Calu3 (cell line): ENCODE results near the gene PCGF5. TPM values are rescaled to one million over a fixed set of nuclear protein-coding genes. Genes with fewer than 3 reads are reported as not detected.

Source experiments
- Bru-seq: library from RNA; stranded (reverse); fragments of 400-500 nt; gene quantifications from one replicate; lab custom pipeline; 2021; lab: Mats Ljungman, UMichigan
- BruChase-seq, 2 experiments: library from RNA; stranded (reverse); fragments of 400-500 nt; gene quantifications; one replicate each; lab custom pipeline; 2021; lab: Mats Ljungman, UMichigan
- BruUV-seq: library from RNA; stranded (reverse); fragments of 400-500 nt; replicated peaks from 2 replicates; lab custom pipeline; 2021; lab: Mats Ljungman, UMichigan
- CTCF ChIA-PET: fragments of 300-600 bp; sonication (Branson Sonifier 250); formaldehyde crosslinking; loops from one replicate; lab custom pipeline; 2022; ENCODE audit warnings: antibody characterized with exemption; lab: Charles Lee
- DNase-seq: peaks from one replicate; pipeline ENCODE4 v3.0.0; 2022
- H3K27ac Mint-ChIP-seq: one replicate; pipeline ENCODE4 v1.8.0; 2022; ENCODE audit warnings: mixed read lengths; ENCODE audit not compliant: unreplicated experiment
- H3K27me3 Mint-ChIP-seq: one replicate; pipeline ENCODE4 v1.8.0; 2022; ENCODE audit warnings: mixed read lengths; ENCODE audit not compliant: unreplicated experiment
- H3K36me3 Mint-ChIP-seq: one replicate; pipeline ENCODE4 v1.8.0; 2022; ENCODE audit warnings: mild to moderate bottlenecking, moderate library complexity, mixed read lengths; ENCODE audit not compliant: insufficient read depth, unreplicated experiment
- H3K4me1 Mint-ChIP-seq: one replicate; pipeline ENCODE4 v1.8.0; 2022; ENCODE audit warnings: mild to moderate bottlenecking, low read depth, mixed read lengths; ENCODE audit not compliant: unreplicated experiment
- H3K4me3 Mint-ChIP-seq: one replicate; pipeline ENCODE4 v1.8.0; 2022; ENCODE audit warnings: mild to moderate bottlenecking, low read depth, moderate library complexity, mixed read lengths; ENCODE audit not compliant: unreplicated experiment
- H3K9me3 Mint-ChIP-seq: one replicate; pipeline ENCODE4 v1.8.0; 2022; ENCODE audit warnings: low read depth, mixed read lengths; ENCODE audit not compliant: unreplicated experiment
- intact Hi-C: fragments of 100-400 bp; cut with micrococcal nuclease; formaldehyde crosslinking; loops from one replicate; pipeline ENCODE4 v1.10.0; 2022; ENCODE audit not compliant: unreplicated experiment
- long read RNA-seq: library from polyadenylated mRNA; stranded (forward); transcript quantifications from one replicate; pipeline ENCODE4 v2.0.0, GENCODE V29; 2022
- total RNA-seq: library from RNA; stranded (reverse); gene quantifications from 2 replicates; pipeline ENCODE4 v1.2.3, GENCODE V29; 2022
- TF ChIP-seq, protein P1 (sequence below): fragments of 200-600 bp; IDR thresholded peaks from one replicate; pipeline ENCODE4 v1.8.0; 2022; ENCODE audit warnings: antibody characterized with exemption; ENCODE audit not compliant: unreplicated experiment

PCGF5 gene
- total RNA-seq (19.5 and 20.6 TPM in 2 replicates), Bru-seq, nascent RNA (percentile 66 among the genes with signal in this experiment), BruChase-seq, experiment 1, labeled RNA remaining after a 6-hour chase (percentile 65 among the genes with signal in this experiment), BruChase-seq, experiment 2, labeled RNA remaining after a 2-hour chase (percentile 58 among the genes with signal in this experiment)
- long read RNA-seq, full-length matches to known transcripts = 17 of 28 reads
- long read RNA-seq, partial matches to known transcripts = 1 of 28 reads
- long read RNA-seq, other reads (novel, unspliced or antisense) = 10 of 28 reads

DNA sequence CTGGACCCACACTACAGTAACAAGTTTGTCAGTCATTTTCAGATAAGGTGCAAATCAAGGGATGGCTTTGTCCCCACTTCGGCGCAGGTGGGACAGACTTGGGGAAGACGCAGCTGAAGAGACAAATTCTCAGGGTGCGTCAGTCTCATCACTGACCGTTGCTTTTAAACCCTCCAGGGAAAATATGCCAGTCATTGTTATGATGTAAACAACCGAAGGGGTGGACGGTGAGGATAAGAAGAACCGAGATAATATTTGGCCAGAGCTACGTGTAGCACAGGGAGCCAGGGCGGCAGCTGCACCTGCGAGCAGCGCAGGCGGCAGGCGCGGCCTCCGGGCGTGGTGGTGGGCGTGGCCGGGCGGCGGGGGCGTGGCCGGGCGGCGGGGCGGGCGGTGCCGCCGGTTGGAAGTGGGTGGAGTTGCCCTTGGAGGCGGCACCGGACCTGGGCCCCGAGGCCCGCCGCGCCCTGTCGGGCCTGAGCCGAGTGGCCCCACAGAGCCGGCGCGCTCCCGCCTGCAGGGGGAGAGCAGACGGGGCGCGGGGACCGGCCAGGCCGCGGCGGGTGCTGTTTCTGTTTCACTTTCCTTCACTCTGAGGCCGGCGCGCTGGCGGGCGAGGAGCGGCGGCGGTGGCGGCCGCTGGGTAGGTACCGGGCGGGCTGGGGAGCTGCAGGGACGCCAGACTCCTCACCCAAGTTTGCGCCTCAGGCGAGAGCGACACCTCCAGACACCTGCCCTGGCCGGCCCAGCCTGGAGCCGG lies at the start of gene PCGF5:
TSS of gene PCGF5 (plus strand) at position 470 of the 760 bp plus-strand sequence. CDS start 2,209 bp downstream, outside the sequence.
- Mint-ChIP-seq H3K27ac (peak within 1 kb of the TSS; percentile 86), H3K27me3 (no peaks in the 10 kb centered on the region), H3K9me3 (no peaks in the 10 kb centered on the region), H3K36me3 (peaks cover 15% of the 10 kb centered on the region), H3K4me1 (peaks cover 17% of the 10 kb centered on the region), H3K4me3 (peak within 1 kb of the TSS; percentile 80)
- TF ChIP-seq, protein P1, sequence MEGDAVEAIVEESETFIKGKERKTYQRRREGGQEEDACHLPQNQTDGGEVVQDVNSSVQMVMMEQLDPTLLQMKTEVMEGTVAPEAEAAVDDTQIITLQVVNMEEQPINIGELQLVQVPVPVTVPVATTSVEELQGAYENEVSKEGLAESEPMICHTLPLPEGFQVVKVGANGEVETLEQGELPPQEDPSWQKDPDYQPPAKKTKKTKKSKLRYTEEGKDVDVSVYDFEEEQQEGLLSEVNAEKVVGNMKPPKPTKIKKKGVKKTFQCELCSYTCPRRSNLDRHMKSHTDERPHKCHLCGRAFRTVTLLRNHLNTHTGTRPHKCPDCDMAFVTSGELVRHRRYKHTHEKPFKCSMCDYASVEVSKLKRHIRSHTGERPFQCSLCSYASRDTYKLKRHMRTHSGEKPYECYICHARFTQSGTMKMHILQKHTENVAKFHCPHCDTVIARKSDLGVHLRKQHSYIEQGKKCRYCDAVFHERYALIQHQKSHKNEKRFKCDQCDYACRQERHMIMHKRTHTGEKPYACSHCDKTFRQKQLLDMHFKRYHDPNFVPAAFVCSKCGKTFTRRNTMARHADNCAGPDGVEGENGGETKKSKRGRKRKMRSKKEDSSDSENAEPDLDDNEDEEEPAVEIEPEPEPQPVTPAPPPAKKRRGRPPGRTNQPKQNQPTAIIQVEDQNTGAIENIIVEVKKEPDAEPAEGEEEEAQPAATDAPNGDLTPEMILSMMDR = no peak
- intact Hi-C loops = no loop called here
- no TSS peak for BruUV-seq
- CTCF ChIA-PET = no interaction called here
- DNase-seq = peak; percentile 90

DNA sequence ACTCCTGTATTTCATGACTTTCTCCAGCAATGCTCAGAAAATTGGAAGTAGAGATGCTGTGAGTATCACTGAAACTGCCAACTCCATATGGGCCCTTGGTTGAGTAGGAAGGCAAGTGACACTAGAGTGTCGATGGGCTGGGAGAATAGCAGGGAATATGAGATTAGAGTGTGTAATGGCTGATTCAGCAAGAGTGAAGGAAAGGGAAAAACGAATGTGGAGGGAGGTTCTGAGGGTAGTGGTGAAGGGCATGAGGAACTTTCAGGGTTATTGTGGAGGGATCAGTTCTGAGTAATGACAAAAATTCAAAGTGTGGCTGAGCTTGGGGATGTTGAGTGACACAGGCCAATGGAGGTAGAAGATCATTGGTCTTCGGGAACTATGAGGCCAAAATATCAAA lies 49.0 kb upstream of the PCGF5 start:
- DNase-seq = no peak
- CTCF ChIA-PET = no interaction called here
- Mint-ChIP-seq H3K9me3 (peaks cover 3% of the 10 kb centered on the region), H3K27ac (no peak overlapping the region), H3K4me1 (no peaks in the 10 kb centered on the region), H3K4me3 (no peak overlapping the region), H3K36me3 (no peaks in the 10 kb centered on the region), H3K27me3 (no peaks in the 10 kb centered on the region)
- TF ChIP-seq, protein P1 = no peak
- no TSS peak for BruUV-seq
- intact Hi-C loops = no loop called here

DNA sequence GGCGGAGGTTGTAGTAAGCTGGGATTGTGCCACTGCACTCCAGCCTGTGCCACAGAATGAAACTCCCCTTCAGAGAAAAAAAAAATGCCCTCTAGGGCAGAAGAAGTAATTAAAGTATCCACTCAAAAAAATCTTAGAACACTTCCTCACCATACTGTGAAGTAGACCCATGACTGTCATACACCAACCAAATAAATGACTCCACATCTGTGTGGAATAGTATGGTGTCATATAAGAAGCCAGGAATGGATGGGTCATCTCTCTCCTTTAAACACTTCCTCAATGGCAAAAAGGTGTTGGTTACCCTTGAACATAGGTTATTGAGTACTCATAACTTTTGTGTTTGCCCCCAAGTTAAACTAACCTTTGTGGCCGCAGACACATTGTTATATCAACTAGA lies 48.1 kb upstream of the PCGF5 start:
- CTCF ChIA-PET = no interaction called here
- H3K36me3 Mint-ChIP-seq = no peaks in the 10 kb centered on the region
- no peak for DNase-seq
- TF ChIP-seq, protein P1 = no peak
- H3K4me1 Mint-ChIP-seq = no peaks in the 10 kb centered on the region
- peaks cover 3% of the 10 kb centered on the region for H3K9me3 Mint-ChIP-seq
- intact Hi-C loops = no loop called here
- H3K27ac Mint-ChIP-seq = no peak overlapping the region
- no TSS peak for BruUV-seq
- no peaks in the 10 kb centered on the region for H3K27me3 Mint-ChIP-seq
- no peak overlapping the region for H3K4me3 Mint-ChIP-seq

DNA sequence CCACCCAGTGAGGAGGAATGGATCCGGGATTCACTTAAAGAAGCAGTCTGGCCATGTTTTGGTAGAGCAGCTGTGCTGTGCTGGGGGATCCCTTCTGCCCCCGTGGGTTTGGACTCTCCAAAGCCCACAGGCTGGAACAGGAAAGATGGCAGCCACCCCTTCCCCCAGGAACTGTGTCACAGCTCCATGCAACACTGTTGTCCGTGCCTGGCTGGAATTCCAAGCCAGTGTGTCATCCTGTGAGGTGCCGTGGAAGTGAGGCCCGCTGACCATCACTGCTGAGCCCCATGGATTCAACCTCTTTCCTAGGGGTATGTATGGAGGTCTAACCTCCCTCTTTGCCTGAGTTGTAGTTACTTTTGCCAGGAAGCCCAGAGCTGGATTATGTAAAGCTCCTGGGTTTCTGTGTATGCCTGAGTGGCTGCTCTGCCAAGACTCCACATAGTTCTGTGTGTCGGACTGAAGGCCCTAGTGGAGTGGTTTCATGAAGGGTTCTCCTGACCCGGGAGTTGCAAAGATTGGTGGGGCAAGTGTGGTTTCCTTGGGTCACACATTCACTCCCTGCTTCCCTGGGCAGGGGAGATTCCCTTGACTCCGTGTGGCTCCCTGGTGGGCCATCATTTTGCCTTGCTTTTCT lies 35.1 kb upstream of the PCGF5 start:
- no peaks in the 10 kb centered on the region for H3K4me1 Mint-ChIP-seq
- no peak overlapping the region for H3K27ac Mint-ChIP-seq
- BruUV-seq = no TSS peak
- no peaks in the 10 kb centered on the region for H3K9me3 Mint-ChIP-seq
- TF ChIP-seq, protein P1 = no peak
- no peak overlapping the region for H3K4me3 Mint-ChIP-seq
- peak; percentile 4 for DNase-seq
- CTCF ChIA-PET = no interaction called here
- intact Hi-C loops = no loop called here
- no peaks in the 10 kb centered on the region for H3K27me3 Mint-ChIP-seq
- H3K36me3 Mint-ChIP-seq = no peaks in the 10 kb centered on the region
